K562 (cell line): ENCODE measurements around the gene FRMD4A. TPM values are rescaled to one million over a fixed set of nuclear protein-coding genes. Genes with fewer than 3 reads are reported as not detected.

Source experiments
- ATAC-seq: fragments of 200-7000 bp; cut with Tn5 transposase; 3 replicates; pipeline ENCODE4 v1.9.1; 2020; ENCODE audit warnings: moderate library complexity
- BruUV-seq: library from RNA; stranded (reverse); fragments of 400-500 nt; replicated peaks from 2 replicates; lab custom pipeline; 2021; lab: Mats Ljungman, UMichigan
- CTCF ChIA-PET: fragments of 300-600 bp; formaldehyde crosslinking; extraction: SDS; loops from one replicate; lab custom pipeline; 2021; ENCODE audit warnings: low intra/inter-chr PET ratio; lab: Yijun Ruan, JAX
- POLR2A ChIA-PET: fragments of 300-600, 350-650 bp; sonication (Branson Sonifier 250); formaldehyde crosslinking; extraction: SDS; loops from one replicate; lab custom pipeline; 2021; ENCODE audit warnings: antibody characterized with exemption, inconsistent platforms; lab: Yijun Ruan, JAX
- DNase-seq, 4 experiments: peaks; one replicate each; pipeline versions ENCODE4 v3.0.0 to v3.0.0-alpha.2; 2011 to 2018; ENCODE audit warnings: low spot score in 3 of 4, mixed read lengths in 3 of 4; ENCODE audit errors: extremely low read depth in 1 of 4
- FAIRE-seq: peaks from 2 replicates; lab custom pipeline; 2011; peaks lifted over from hg19 to GRCh38; lab: Jason Lieb, UNC
- H2AFZ ChIP-seq: 2 replicates; pipeline ENCODE4 v1.6.0; 2011; ENCODE audit warnings: low read depth, low read length, control low read depth, inconsistent platforms
- H3K27ac ChIP-seq: fragments of 200-600 bp; 3 replicates; pipeline ENCODE4 v1.8.0; 2011; ENCODE audit warnings: low read depth, mild to moderate bottlenecking, control low read depth, inconsistent platforms, low read length, moderate library complexity, mixed read lengths; ENCODE audit errors: extremely low read depth
- H3K27me3 ChIP-seq, 2 experiments: fragments of 300-600 bp in 1 of 2; 2 replicates in 1 of 2; 3 replicates in 1 of 2; pipeline versions ENCODE4 v1.6.0 to v1.8.0; 2011; ENCODE audit warnings: inconsistent platforms in 2 of 2, low read length in 2 of 2, mild to moderate bottlenecking in 1 of 2, mixed read lengths in 1 of 2, moderate library complexity in 1 of 2; ENCODE audit not compliant: control insufficient read depth in 2 of 2, insufficient read depth in 2 of 2
- H3K36me3 ChIP-seq: fragments of 300-600 bp; 3 replicates; pipeline ENCODE4 v1.8.0; 2011; ENCODE audit warnings: mild to moderate bottlenecking, low read length, inconsistent platforms; ENCODE audit not compliant: control insufficient read depth, insufficient read depth
- H3K4me1 ChIP-seq, 2 experiments: fragments of 200-600 bp in 1 of 2; replicated peaks in 1 of 2; 2 replicates in 1 of 2; 3 replicates in 1 of 2; pipeline versions ENCODE4 v1.5.1 to v1.8.0; 2011; ENCODE audit warnings: inconsistent platforms in 2 of 2, low read length in 2 of 2, mild to moderate bottlenecking in 1 of 2, mixed read lengths in 1 of 2, moderate library complexity in 1 of 2; ENCODE audit not compliant: control insufficient read depth in 2 of 2, insufficient read depth in 2 of 2
- H3K4me2 ChIP-seq: 2 replicates; pipeline ENCODE4 v1.6.1; 2011; ENCODE audit warnings: low read length, control low read depth, inconsistent platforms, mixed read lengths; ENCODE audit not compliant: insufficient read depth
- H3K4me3 ChIP-seq: fragments of 200-600 bp; sonication (generic), shearing (Covaris generic); 2 replicates; pipeline ENCODE4 v1.5.1; 2016; ENCODE audit warnings: control low read depth, inconsistent platforms
- H3K79me2 ChIP-seq: fragments of 200-600 bp; 3 replicates; pipeline ENCODE4 v1.8.0; 2011; ENCODE audit warnings: low read length, inconsistent platforms; ENCODE audit not compliant: control insufficient read depth, insufficient read depth
- H3K9ac ChIP-seq, 2 experiments: 2 replicates each; pipeline versions ENCODE4 v1.6.0 to v1.6.1; 2011; ENCODE audit warnings: low read depth in 2 of 2, low read length in 2 of 2, control low read depth in 1 of 2, inconsistent platforms in 1 of 2, mild to moderate bottlenecking in 1 of 2, mixed read lengths in 1 of 2; ENCODE audit not compliant: insufficient read depth in 1 of 2
- H3K9me1 ChIP-seq: one replicate; pipeline ENCODE4 v1.6.0; 2011; ENCODE audit warnings: inconsistent platforms, mild to moderate bottlenecking, low read length, moderate library complexity; ENCODE audit not compliant: control insufficient read depth, insufficient read depth
- H3K9me3 ChIP-seq: replicated peaks from 2 replicates; pipeline ENCODE4 v1.5.1; 2011; ENCODE audit warnings: low read depth, low read length, inconsistent platforms; ENCODE audit not compliant: control insufficient read depth, insufficient read depth
- H4K20me1 ChIP-seq: replicated peaks from 2 replicates; pipeline ENCODE4 v1.6.1; 2011; ENCODE audit warnings: low read length, inconsistent platforms, mixed read lengths; ENCODE audit not compliant: control insufficient read depth, insufficient read depth
- BRF2 ChIP-seq: IDR thresholded peaks from 3 replicates; pipeline ENCODE4 v1.6.1; 2011; ENCODE audit warnings: borderline replicate concordance, mild to moderate bottlenecking; ENCODE audit not compliant: insufficient read length, insufficient read depth
- ELK3 ChIP-seq: fragments of 450-650 bp; formaldehyde crosslinking; IDR thresholded peaks from 2 replicates; pipeline ENCODE4 v1.4.0; 2020; ENCODE audit warnings: mild to moderate bottlenecking
- FOXA3 ChIP-seq, 2 experiments: fragments of 450-650 bp in 1 of 2; sonication (generic) in 1 of 2; formaldehyde crosslinking; IDR thresholded peaks in 1 of 2; conservative IDR thresholded peaks in 1 of 2; 2 replicates each; pipeline versions ENCODE4 v1.4.0 to v1.8.0; 2020 to 2022; ENCODE audit warnings: mild to moderate bottlenecking in 2 of 2, missing genetic modification reagents in 1 of 2
- HLTF ChIP-seq: fragments of 450-650 bp; IDR thresholded peaks from 2 replicates; pipeline ENCODE4 v1.6.1; 2016
- KLF6 ChIP-seq: fragments of 250-450 bp; sonication (Bioruptor Pico); IDR thresholded peaks from 2 replicates; pipeline ENCODE4 v1.4.0; 2020; ENCODE audit warnings: mild to moderate bottlenecking, moderate library complexity, borderline replicate concordance
- PHB ChIP-seq: fragments of 250-450 bp; sonication (Bioruptor Pico); IDR thresholded peaks from 2 replicates; pipeline ENCODE4 v1.5.0; 2021
- PRMT5 ChIP-seq: sonication (generic); formaldehyde crosslinking; IDR thresholded peaks from 2 replicates; pipeline ENCODE4 v1.5.0; 2020; ENCODE audit warnings: missing genetic modification reagents
- SMAD3 ChIP-seq: fragments of 450-650 bp; formaldehyde crosslinking; conservative IDR thresholded peaks from 2 replicates; pipeline ENCODE4 v1.4.0; 2020; ENCODE audit warnings: mild to moderate bottlenecking
- TBL1XR1 ChIP-seq, 2 experiments: IDR thresholded peaks; 2 replicates each; pipeline ENCODE4 v1.6.1; 2012; ENCODE audit warnings: improper control_type of control experiment in 2 of 2, low read length in 2 of 2, mild to moderate bottlenecking in 1 of 2
- ZBTB49 ChIP-seq: sonication (generic); formaldehyde crosslinking; IDR thresholded peaks from 2 replicates; pipeline ENCODE4 v1.8.0; 2022; ENCODE audit warnings: missing genetic modification reagents, mild to moderate bottlenecking, borderline replicate concordance
- WGBS: fragments of 100-300 bp; shearing (Covaris generic); methylation state at CpG from one replicate; pipeline ENCODE4 v1.1.6; 2016; ENCODE audit warnings: low coverage, mixed read lengths; ENCODE audit not compliant: insufficient coverage; ENCODE audit errors: missing lambda C conversion rate; 5-methylcytosine and 5-hydroxymethylcytosine counted together
- in situ Hi-C: fragments of 300-500 bp; cut with MboI; formaldehyde crosslinking; loops from 4 replicates; pipeline ENCODE4 v1.15.0; 2018; ENCODE audit warnings: inconsistent platforms, mixed read lengths
- intact Hi-C: fragments of 100-400 bp; cut with micrococcal nuclease; formaldehyde crosslinking; loops from 2 replicates; pipeline ENCODE4 v1.14.2; 2022
- polyA plus RNA-seq, 8 experiments: library from polyadenylated mRNA; depleted of rRNA in 4 of 8; stranded (reverse) in 5 of 8; unstranded in 3 of 8; fragments of >200 nt; fragmentation: Nextera tagmentation in 2 of 8; fragmentation: Illumina TruSeq in 1 of 8; extraction: Ambion mirVana in 2 of 8; extraction: Trizol in 1 of 8; gene quantifications; 2 replicates each; pipeline versions ENCODE4 v1.2.1 to v1.2.3, GENCODE V29; 2011 to 2014; ENCODE audit warnings: inconsistent platforms in 1 of 8, missing spikeins in 1 of 8
- total RNA-seq, 7 experiments: library from RNA; depleted of rRNA in 6 of 7; stranded (reverse); fragments of >200 nt in 6 of 7; fragmentation: Illumina TruSeq in 2 of 7; extraction: Trizol in 2 of 7; gene quantifications; 2 replicates each; pipeline versions ENCODE4 v1.2.1 to v1.2.3, GENCODE V29; 2011 to 2021; ENCODE audit warnings: low replicate concordance in 1 of 7
- TF ChIP-seq, protein P1 (sequence below): fragments of 250-450 bp; sonication (Bioruptor Pico); IDR thresholded peaks from 2 replicates; pipeline ENCODE4 v1.4.0; 2020; ENCODE audit warnings: mild to moderate bottlenecking, moderate library complexity
- TF ChIP-seq, protein P2 (sequence below): sonication (generic); formaldehyde crosslinking; IDR thresholded peaks from 2 replicates; pipeline ENCODE4 v1.4.0; 2020; ENCODE audit warnings: mild to moderate bottlenecking, missing genetic modification reagents

The FRMD4A gene
- total and polyA plus RNA-seq, 9 of the 15 experiments (the other 6 are each of a cell fraction or from before 2014, with no cell fraction given): 0.80 to 5.2 (median 3.0) TPM

DNA sequence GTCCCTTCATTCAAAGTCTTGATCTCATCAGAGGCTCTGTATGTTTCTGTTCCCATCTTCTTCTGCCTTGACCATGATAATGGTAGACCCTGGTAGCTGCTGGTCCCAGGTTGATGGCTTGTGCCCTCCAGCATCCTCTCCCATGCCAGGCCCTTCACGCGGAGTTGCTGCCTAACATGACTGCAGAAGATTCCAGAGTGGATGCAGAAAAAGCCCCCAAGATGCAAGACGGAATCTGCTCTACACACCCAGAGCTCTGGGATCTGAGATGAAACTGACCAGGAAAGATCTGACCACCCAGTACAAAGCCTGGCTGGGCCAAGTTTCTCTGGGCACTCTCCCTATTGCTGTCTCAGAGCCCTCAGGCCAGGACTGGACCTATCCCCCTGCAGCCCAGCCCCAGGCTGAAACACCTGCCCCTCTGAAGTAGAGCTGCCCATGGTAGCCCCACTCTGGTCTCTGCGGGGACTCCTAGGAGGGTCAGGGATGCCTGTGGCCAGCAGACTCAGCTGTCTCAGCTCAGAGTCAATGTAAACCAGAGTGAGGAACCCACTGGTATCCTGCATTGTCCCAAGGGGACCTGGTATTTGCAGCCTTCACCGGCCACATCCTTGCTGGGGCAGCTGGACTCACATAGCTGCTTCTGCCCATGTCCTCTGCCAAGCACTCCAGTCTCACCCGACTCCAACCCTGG is 9.5 kb upstream of the FRMD4A start:
- CTCF ChIA-PET: no interaction called here
- no peak for FAIRE-seq
- no peak for TF ChIP-seq ELK3 (CRISPR knock-in tag)
- no peak for TF ChIP-seq PRMT5 (CRISPR knock-in tag)
- TF ChIP-seq FOXA3 (CRISPR knock-in tag; conservative IDR thresholded peaks at IDR 0.05 in 1 of 2, IDR thresholded peaks at IDR 0.05 in 1 of 2): no peak
- TF ChIP-seq HLTF: no peak
- no peak for TF ChIP-seq TBL1XR1 (IDR thresholded peaks at IDR 0.05; ENCODE audit: low read length in 2 of 2)
- TF ChIP-seq BRF2: no peak
- no peak for TF ChIP-seq SMAD3 (CRISPR knock-in tag)
- TF ChIP-seq, protein P1, sequence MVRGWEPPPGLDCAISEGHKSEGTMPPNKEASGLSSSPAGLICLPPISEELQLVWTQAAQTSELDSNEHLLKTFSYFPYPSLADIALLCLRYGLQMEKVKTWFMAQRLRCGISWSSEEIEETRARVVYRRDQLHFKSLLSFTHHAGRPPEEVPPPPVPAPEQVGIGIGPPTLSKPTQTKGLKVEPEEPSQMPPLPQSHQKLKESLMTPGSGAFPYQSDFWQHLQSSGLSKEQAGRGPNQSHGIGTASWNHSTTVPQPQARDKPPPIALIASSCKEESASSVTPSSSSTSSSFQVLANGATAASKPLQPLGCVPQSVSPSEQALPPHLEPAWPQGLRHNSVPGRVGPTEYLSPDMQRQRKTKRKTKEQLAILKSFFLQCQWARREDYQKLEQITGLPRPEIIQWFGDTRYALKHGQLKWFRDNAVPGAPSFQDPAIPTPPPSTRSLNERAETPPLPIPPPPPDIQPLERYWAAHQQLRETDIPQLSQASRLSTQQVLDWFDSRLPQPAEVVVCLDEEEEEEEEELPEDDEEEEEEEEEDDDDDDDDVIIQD (CRISPR knock-in tag): no peak
- no peak for TF ChIP-seq PHB (CRISPR knock-in tag)
- TF ChIP-seq, protein P2, sequence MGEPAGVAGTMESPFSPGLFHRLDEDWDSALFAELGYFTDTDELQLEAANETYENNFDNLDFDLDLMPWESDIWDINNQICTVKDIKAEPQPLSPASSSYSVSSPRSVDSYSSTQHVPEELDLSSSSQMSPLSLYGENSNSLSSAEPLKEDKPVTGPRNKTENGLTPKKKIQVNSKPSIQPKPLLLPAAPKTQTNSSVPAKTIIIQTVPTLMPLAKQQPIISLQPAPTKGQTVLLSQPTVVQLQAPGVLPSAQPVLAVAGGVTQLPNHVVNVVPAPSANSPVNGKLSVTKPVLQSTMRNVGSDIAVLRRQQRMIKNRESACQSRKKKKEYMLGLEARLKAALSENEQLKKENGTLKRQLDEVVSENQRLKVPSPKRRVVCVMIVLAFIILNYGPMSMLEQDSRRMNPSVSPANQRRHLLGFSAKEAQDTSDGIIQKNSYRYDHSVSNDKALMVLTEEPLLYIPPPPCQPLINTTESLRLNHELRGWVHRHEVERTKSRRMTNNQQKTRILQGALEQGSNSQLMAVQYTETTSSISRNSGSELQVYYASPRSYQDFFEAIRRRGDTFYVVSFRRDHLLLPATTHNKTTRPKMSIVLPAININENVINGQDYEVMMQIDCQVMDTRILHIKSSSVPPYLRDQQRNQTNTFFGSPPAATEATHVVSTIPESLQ (CRISPR knock-in tag): no peak
- TF ChIP-seq KLF6: no peak
- TF ChIP-seq ZBTB49 (CRISPR knock-in tag): no peak

More for the DNA sequence above, 9.5 kb upstream of the FRMD4A start:
- no peak overlapping the region for H3K4me3 ChIP-seq
- DNase-seq (no peak), ATAC-seq (no peak)
- BruUV-seq: no TSS peak
- H4K20me1 ChIP-seq: no peaks in the 10 kb centered on the region
- H2AFZ ChIP-seq: no peak overlapping the region
- H3K27me3 ChIP-seq: no peaks in the 10 kb centered on the region; a peak in 2 of 5 replicates
- H3K9me3 ChIP-seq: no peaks in the 10 kb centered on the region
- H3K27ac ChIP-seq: no peak overlapping the region
- no peaks in the 10 kb centered on the region for H3K79me2 ChIP-seq
- H3K4me2 ChIP-seq: no peak overlapping the region
- H3K4me1 ChIP-seq: no peaks in the 10 kb centered on the region
- in situ Hi-C loops (no loop called here), intact Hi-C loops (no loop called here)
- H3K9me1 ChIP-seq: no peaks in the 10 kb centered on the region
- no peaks in the 10 kb centered on the region for H3K36me3 ChIP-seq
- WGBS: 1% methylated on average over 6 of the region's 6 CpGs
- POLR2A ChIA-PET: no interaction called here
- no peak overlapping the region for H3K9ac ChIP-seq
